HG03066 (cell line): ENCODE data around the gene TMEM79.

Source experiments
- ATAC-seq: cut with Tn5 transposase; IDR thresholded peaks from one replicate; pipeline ENCODE4 v1.9.1; 2021; ENCODE audit warnings: low read depth; ENCODE audit not compliant: unreplicated experiment

TMEM79 gene

DNA sequence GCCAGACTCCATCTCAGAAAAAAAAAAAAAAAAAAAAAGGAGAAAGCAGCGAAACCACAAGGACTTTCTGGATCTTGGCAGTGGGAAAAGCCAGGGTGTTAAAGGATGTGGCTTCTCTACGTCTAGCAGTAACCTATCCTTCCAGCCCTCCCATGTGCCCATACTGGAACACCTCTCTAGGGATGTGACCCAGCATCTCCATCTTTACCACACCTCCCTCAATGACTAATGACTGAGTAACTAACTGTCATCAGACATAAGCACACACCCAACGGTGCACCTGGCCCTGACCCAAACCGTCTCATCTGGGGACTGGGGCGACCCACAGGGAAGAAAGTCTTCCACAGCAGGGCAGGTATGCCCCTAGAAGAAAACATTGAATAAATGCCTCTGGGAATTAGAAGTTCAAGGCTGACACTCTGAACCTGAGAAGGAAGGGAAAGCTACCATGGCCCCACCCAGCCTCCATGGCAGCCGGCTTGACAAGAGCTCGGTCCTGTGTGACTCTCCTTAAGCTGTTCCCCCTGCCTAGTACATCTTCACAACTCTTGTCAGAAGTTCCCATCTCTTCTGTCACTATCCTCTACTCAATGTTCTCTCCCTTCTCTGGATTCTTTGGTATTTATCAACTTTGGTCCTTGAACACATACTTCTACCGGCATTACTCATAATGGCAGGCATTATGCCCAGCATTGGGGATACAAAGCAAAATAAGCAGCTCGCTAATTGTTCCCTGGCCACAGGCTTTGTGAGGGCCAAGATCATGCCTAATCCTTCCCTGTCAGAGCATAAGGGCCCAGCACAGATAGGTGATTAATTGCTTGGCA lies 21.5 kb upstream of the TMEM79 start:
- ATAC-seq, result no peak

DNA sequence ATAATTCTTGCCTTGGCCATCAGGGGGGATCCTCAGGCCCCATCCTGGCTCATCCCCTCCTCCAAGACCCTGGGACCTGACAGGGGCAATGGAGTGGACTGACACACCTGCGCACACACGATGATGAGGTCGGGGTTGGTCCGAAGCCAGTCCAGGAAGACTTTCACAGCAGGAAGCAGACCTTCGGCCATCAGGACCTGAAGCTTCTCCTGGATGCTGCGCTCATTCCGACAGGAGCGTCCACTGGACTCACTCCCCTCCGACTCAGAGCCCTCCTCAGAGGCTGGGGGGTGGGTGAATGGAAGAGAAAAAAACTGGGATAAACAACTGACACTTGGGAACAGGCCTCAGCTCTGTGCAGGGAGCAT lies 20.9 kb upstream of the TMEM79 start:
- no peak for ATAC-seq

DNA sequence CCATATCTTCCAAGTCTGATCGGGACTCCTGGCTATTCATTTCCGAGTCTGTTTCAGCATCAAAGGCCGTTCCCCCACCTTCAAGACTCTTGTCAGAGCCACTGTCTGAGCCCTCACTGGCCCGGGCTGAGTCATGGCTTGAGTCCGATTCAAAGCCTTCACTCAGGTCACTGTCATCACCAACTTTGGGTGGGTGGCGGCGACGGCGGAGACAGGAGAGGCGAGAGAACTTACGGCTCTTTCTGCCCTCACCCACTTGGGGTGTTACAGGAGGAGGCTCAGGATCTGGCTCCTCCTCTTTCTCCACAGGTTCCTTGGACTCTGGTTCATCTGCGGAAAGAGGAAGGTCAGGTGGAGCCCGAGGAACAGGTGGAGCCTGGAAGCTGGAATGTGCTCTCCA lies 18.1 kb upstream of the TMEM79 start:
- no peak for ATAC-seq

DNA sequence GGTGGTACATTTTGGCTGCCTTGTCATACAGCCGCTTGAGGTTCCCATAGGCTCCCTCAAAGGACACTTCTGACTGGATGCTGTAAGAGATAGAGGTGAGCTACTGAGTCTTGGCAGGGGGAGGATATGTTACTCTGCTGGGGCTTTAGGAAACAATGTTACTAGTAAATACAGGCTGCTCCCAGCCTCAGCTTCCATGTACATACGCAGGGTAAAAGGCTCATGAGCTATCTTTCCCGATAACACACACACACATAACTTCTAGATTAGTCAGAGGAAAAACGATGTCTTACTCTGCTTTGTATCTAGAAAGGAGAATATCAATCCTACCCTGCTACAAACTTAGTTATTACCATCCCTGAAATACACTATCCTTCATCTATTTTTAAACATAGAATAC lies 15.8 kb upstream of the TMEM79 start:
- no peak for ATAC-seq

DNA sequence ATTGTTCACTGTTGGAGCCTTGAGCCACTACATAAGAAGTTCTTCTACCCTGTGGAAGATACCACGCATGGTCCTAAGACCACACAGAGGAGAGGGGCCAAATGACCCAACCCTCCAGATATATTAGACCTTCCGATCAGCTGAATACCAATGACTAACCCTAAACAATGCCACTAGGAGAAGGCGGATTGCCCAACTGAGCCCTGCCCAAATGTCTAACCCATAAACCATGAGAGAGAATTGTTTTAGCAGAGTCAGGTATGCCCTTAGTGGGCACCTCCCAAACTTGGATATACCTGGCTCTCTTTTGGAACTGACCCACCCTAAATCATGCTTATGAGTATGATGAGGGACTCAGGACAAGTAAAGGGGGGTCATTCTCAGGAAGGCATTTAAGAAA lies 13.8 kb upstream of the TMEM79 start:
- ATAC-seq, result no peak

DNA sequence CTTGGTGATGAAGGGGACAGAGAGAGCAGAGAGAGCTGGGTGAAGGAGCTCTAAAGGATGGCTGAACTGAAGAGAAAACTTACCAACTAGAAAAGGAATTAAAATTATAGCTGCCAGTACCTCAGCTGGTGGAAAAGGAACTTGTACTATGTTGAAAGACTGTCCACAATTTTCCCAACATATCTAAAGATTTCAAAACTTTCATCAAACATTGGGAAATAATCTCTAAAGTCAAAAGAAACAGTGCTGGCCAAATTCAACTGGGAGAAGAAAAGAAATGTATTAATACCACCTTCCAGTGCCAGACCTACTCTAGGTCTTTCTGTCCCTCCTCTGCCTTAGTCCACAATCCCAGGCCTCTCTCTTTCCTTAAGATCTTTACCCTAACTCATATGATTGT lies 7.6 kb upstream of the TMEM79 start:
- no peak for ATAC-seq

DNA sequence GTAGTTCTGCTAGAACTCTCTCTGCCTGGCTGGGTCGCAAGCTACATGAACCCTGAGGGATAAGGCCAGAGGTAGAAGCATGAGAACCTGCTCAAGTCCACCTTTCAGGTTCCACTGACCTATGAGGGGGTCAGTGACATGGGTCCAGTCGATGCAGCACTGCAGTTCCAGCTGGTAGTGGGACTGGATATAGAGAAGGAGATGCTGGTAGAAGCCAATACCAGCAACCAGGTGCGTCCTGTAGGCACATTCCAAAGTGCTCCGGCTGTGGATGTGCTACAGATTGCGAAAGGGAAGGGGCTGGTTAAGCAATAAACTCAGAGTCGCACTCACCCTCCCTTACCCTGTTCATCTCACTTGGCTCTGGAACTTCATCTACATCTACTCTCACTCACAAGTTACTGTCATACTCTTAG lies 7.2 kb upstream of the TMEM79 start:
- no peak for ATAC-seq

DNA sequence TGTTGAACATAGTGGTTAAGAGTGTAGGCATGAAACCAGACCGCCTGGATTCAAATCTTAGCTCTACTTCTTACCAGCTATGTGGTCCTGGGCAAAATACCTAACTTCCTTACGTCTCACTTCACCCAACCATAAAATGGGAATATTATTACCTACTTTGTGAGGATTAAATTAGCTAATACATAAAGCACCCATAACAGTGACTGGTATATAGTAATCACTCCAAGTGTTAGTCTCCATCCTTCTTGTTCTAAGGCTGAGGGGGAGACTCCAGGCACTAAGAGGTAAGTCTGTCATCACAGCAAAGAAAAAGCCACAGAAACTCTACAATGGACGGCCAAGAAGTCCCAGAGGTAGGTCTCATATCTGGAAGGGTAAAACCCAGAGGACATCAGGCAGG lies 4.3 kb upstream of the TMEM79 start:
- ATAC-seq, result no peak

DNA sequence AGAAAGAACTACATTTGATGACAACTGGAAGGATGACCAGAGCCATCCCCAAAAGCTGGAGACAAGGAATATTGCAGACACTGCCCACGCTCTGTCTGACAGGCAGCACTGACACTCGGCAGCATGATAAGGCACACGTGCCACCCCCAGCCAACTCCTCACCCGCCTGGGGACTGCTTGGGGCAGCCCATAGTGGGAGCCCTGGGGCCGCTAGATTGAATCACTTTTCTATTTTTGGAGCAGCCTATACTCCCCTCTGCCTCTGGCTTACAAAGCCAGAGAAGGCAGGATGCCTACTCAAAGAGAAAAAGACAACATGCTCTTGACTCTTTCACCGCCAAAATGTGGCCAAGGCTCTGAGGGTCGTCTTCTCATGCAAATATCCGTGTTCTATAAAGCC lies 2.8 kb upstream of the TMEM79 start:
- ATAC-seq, result no peak

DNA sequence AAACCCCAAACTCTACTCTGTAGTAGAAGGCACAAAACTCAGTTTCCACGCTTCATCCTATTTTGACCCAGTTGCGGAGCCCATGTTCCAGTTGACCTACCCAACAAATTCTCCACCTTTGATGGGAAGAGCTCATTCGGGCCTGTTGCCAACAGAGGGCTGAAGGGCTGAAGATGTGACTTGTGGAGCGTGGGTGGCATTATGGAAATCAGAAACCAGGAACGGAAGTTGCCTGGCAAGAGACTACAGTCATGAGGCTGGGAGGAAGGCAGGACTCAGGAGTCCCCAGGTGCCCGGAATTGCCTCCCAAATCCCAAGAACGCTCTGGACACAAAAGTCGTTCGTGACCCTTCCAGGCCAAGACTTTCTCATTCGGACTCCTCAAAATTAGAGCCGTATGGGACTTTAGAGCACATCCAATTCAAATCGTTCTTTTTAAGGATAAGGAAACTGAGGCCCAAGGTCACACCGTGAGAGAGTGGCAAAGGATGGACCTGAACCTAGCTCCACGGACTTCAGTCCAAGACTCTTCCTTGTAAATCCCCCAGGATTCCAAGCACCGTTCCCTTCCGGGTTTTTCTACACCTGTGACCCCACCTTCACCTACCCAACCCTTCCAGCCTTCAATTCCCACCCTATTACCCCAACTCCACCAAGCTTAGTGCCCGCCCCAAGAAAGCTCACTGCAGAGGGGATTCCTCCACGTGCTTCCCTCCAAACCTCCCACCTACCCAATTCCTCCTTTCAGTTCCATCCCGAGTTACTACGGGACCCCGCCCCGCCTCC lies 2.2 kb upstream of the TMEM79 start:
- ATAC-seq, result peak; percentile 7

DNA sequence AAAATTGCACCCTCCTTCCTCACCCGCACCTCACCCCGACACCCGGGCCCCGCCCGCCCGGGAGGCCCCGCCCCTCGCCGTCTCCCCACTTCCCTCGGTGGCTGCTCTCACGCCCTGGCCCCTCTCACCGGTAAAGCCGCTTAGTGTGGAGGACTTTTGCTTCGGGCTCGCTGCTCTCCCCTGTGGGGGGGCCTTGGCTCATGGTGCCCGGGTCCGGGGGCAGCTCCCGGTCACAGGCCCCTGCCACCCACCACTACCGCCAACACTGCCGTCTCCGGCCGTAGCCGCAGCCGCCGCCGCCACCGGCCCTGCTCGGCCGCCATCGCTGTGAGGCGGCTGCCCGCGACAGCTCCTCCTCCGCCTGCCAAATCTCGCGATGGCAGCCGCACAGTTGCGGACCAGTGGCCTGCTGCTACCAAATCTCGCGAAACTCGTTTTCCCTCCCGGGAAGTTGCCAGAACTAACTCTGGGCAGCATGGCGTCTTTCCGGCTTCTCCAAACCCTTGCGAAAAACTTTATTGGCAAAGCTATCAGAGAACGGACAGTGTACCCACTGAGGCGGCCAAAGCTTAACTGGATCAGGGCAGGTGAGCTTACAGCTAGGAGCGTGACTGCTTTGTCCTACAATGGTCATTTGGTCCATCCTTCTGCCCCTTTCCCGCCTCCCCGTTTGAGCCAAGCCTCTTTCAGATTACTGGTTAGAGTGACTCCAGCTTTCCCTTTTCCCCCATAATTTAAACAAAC lies 1.5 kb upstream of the TMEM79 start, which contains the start of gene SMG5:
Gene SMG5 (minus strand): TSS at position 347 of the 744 bp plus-strand sequence. CDS start 145 bp downstream, at position 202.
- ATAC-seq, result peak; percentile 84

DNA sequence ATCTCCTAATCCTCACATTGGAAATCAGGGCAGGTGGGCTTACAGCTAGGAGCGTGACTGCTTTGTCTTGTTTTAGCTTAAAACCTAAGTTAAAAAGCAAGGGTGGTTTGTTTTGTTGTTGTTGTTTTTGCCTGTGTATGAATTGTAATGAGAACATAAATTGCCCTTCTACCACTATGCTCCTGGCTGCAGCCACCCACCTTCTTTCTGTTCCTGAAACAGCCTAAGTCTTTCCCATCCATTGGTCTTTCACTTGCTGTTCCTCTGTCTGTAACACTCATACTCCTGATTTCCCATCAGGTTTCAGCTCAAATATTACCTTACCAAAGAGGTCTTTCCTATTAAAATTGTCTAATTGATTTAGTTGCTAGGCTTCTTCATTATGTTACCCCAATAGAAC lies 604 bp upstream of the TMEM79 start:
- ATAC-seq, result no peak

DNA sequence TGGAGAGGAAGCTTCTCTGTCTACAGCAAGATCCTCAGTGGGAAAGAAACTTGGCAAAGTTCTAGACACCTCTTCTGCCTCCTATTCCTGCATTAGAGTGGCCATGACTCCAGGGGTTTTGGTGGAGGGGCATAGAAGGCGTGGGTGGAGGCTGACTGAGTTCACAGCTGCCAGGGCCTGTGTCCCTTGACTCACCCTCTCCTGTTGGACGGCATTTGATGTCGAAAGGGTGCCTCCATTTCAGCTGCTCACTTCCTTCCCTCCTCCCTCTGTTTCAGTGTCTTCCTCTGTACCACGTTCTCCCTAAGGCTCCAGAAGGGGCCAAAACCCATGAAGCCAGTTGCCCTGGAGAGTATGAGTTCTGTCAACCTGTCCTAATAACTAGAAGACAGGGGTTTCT lies 632 bp downstream of the TMEM79 start:
- ATAC-seq, result no peak

DNA sequence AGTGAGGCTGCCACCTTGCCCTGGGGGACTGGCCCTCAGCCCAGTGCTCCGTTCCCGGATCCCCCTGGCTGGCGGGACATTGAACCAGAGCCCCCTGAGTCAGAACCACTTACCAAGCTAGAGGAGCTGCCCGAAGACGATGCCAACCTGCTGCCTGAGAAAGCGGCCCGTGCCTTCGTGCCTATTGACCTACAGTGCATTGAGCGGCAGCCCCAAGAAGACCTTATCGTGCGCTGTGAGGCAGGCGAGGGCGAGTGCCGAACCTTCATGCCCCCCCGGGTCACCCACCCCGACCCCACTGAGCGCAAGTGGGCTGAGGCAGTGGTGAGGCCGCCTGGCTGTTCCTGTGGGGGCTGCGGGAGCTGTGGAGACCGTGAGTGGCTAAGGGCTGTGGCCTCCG lies 1.3 kb downstream of the TMEM79 start:
- no peak for ATAC-seq

DNA sequence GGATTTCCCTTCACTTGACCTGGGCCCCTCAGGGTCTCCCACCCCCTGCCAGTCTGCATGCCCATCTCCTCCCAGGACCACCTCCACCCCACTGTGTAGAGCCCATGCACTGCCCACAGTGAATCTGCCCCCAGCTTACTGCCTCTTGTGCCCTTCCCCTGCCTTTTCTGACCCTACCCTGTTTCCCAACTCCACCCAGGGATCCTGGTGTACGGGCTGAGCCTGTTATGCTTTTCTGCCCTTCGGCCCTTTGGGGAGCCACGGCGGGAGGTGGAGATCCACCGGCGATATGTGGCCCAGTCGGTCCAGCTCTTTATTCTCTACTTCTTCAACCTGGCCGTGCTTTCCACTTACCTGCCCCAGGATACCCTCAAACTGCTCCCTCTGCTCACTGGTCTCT lies 1.9 kb downstream of the TMEM79 start:
- ATAC-seq, result no peak

DNA sequence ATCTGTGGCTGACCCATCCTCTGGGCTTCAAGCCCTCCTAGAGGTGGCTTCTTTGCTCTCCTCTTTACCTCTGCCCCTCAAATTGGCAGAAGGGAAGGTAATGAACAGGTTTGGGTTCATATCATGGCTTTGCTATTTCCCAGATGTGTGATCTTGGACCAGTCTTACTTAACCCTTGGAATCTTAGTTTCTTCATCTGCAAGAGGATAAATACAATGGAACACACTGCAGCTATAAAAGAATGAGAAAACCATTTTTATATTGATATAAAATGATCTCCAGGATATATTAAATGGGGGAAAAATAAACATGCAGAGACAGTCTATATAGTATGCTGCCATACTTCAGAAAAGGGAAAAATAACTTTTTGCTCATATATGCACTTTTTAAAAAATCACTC lies 5.7 kb downstream of the TMEM79 start:
- no peak for ATAC-seq

DNA sequence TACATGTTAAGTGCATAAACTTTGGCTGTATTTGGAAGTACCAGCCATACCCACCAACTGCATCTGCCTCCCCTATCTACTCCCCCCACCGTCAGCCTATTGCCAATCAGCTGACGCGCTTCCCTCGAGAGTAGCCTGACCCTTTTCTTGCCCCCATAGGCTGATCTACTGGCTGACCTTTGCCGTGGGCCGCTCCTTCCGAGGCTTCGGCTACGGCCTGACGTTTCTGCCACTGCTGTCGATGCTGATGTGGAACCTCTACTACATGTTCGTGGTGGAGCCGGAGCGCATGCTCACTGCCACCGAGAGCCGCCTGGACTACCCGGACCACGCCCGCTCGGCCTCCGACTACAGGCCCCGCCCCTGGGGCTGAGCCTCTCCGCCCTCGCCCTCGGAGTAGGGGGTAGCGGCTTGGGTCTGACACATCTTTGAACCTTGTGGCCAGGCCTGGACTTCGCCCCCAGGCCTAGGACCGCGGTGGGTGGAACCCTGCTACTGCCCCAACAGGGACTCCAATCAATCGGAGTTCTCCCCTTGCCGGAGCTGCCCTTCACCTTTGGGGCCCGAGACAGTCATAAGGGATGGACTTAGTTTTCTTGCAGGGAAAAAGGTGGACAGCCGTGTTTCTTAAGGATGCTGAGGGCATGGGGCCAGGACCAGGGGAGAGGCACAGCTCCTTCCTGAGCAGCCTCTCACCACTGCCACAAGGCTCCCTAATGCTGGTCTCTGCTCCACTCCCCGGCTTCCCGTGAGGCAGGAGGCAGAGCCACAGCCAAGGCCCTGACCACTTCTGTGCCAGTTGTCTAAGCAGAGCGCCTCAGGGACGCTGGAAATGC lies 7.3 kb downstream of the TMEM79 start:
- ATAC-seq, result peak; percentile 80

DNA sequence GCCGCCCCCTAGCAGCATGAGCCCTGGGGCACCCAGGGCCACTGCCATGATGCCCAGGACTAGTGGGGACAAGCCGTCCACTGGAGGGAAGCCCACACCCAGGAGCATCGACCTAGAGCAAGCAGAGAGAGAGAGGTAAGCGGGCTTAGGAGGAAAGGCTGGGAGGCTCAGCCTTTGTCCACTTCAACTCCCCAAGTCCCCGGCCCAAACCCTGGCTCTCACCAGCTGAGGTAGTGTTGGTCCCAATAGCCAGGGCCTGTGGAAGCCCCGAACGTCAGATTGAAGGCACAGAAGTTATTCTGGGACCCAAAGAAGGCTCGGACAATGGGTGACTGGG lies 8.9 kb downstream of the TMEM79 start:
- ATAC-seq, result no peak

DNA sequence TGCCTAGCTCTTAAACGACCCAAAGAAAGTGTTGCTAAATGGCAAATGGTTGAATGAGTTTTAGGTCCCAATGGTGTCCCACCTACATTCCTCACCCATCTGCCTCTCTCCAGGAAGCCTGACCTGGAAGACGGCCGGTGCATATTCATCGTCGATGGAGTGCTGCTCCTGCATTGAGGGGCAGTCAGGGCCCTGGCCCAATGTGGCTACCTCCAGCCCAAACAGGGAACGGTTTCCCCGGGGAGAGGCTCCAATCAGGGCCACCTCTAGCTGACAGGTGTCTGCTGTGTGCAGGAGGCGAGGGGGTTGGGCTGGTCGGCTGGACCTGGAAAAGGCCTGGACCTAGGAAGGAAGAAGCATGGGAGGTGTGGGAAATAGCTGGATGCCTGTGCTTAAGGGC lies 9.8 kb downstream of the TMEM79 start:
- no peak for ATAC-seq

DNA sequence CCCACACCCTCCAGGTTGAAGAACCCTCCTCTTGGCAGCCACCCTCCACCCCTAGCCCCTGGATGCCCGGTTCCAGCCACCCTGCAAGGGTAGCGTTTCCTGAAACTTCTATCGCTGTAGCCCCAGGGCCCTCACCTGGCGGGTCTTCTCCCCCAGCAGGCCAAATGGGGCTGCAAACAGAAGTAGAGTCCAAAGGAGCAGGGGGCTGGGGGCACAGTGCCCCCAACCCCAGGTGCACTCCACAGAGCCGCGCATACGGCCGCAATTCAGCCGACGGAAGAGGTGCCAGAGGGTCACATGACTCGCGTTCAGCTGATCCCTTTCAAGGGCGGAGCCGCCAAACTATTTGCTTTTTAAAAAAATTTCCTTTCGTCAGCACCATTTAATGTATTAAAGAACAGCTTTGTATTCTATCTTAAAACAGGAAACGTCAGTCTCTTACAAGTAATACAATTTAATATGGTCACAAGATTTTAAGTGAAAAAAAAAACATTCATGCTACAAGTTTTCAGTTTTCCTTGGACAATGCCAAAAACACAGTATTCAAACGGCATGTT lies 11.3 kb downstream of the TMEM79 start, which contains the start of gene GLMP:
Gene GLMP (minus strand): TSS at position 289 of the 557 bp plus-strand sequence. CDS start 34 bp downstream, at position 255.
- ATAC-seq, result no peak
